Measurements from ENCODE around the gene SCG5.

The SCG5 gene

GRCh38 chr15:32659340-32660155 lies 18.0 kb downstream of the SCG5 start:
- DNase-seq: no peak

- no peak for DNase-seq
Measured at GRCh38 chr15:32663671-32664070, 22.2 kb downstream of the SCG5 start.

GRCh38 chr15:32664796-32665195 lies 23.3 kb downstream of the SCG5 start:
- DNase-seq: no peak

- no peak for DNase-seq
Measured at GRCh38 chr15:32667321-32667720, 25.8 kb downstream of the SCG5 start.

GRCh38 chr15:32668942-32669341 lies 27.4 kb downstream of the SCG5 start:
- DNase-seq: no peak

GRCh38 chr15:32669896-32670611 lies 28.5 kb downstream of the SCG5 start:
- no peak for DNase-seq

- DNase-seq: no peak
Measured at GRCh38 chr15:32670623-32671022, 29.1 kb downstream of the SCG5 start.

GRCh38 chr15:32671339-32672325 lies 30.1 kb downstream of the SCG5 start:
- no peak for DNase-seq

- DNase-seq: no peak
Measured at GRCh38 chr15:32674681-32675080, 33.2 kb downstream of the SCG5 start.

- no peak for DNase-seq
Measured at GRCh38 chr15:32675466-32675865, 34.0 kb downstream of the SCG5 start.

- no peak for DNase-seq
Measured at GRCh38 chr15:32676169-32676568, 34.7 kb downstream of the SCG5 start.

GRCh38 chr15:32677238-32677750 lies 35.8 kb downstream of the SCG5 start:
- no peak for DNase-seq

GRCh38 chr15:32679298-32679690 lies 37.8 kb downstream of the SCG5 start:
- no peak for DNase-seq

- DNase-seq: no peak
Measured at GRCh38 chr15:32682569-32682968, 41.1 kb downstream of the SCG5 start.

- DNase-seq: no peak
Measured at GRCh38 chr15:32682977-32683630, 41.6 kb downstream of the SCG5 start.

- DNase-seq: no peak
Measured at GRCh38 chr15:32683906-32684584, 42.5 kb downstream of the SCG5 start.

- DNase-seq: no peak
Measured at GRCh38 chr15:32685576-32685975, 44.1 kb downstream of the SCG5 start.

- no peak for DNase-seq
Measured at GRCh38 chr15:32687556-32687955, 46.0 kb downstream of the SCG5 start.

GRCh38 chr15:32688151-32688639 lies 46.7 kb downstream of the SCG5 start:
- no peak for DNase-seq

GRCh38 chr15:32690941-32691688 lies 49.6 kb downstream of the SCG5 start:
- DNase-seq: no peak

GRCh38 chr15:32691689-32692038 lies 50.2 kb downstream of the SCG5 start:
- DNase-seq: no peak

Measured in activated naive CD4-positive, alpha-beta T cell treated with anti-CD3 and anti-CD28 coated beads, Interleukin-2, amount 50 U/mL, for 16 hours (primary cell).